Thyroid gland (tissue), 4 donors: ENCODE results near the gene CAPN14.

Source experiments
- CTCF ChIP-seq, 6 experiments: fragments of 200-600 bp in 3 of 6; fragments of 450-650 bp in 3 of 6; sonication (generic) in 3 of 6; IDR thresholded peaks; one replicate each; pipeline ENCODE4 v1.5.1; 2016 to 2019; ENCODE audit warnings: antibody characterized with exemption in 6 of 6, mild to moderate bottlenecking in 2 of 6, inconsistent platforms in 1 of 6, moderate library complexity in 1 of 6
- POLR2A ChIP-seq, 2 donors: fragments of 450-650 bp; IDR thresholded peaks; one replicate each; pipeline ENCODE4 v1.6.1; 2017; ENCODE audit warnings: antibody characterized with exemption in 2 of 2, mild to moderate bottlenecking in 2 of 2, moderate library complexity in 1 of 2

GRCh38 chr2:31233741-31234682, 16.7 kb upstream of the CAPN14 start, which contains the start of gene EHD3:
- TF ChIP-seq CTCF (IDR thresholded peaks at IDR 0.05) (peak in 5 of 6 experiments; percentile 19 to 63 (median 53)), POLR2A (IDR thresholded peaks at IDR 0.05) (peak in 1 of 2 donors; percentile 41)
